ENCODE data around the gene AFAP1. TPM values are rescaled to one million over a fixed set of nuclear protein-coding genes. Genes with fewer than 3 reads are reported as not detected.

Gene AFAP1
- total RNA-seq, 2 donors from 2014 or later, result 29.7 to 43.9 TPM

DNA sequence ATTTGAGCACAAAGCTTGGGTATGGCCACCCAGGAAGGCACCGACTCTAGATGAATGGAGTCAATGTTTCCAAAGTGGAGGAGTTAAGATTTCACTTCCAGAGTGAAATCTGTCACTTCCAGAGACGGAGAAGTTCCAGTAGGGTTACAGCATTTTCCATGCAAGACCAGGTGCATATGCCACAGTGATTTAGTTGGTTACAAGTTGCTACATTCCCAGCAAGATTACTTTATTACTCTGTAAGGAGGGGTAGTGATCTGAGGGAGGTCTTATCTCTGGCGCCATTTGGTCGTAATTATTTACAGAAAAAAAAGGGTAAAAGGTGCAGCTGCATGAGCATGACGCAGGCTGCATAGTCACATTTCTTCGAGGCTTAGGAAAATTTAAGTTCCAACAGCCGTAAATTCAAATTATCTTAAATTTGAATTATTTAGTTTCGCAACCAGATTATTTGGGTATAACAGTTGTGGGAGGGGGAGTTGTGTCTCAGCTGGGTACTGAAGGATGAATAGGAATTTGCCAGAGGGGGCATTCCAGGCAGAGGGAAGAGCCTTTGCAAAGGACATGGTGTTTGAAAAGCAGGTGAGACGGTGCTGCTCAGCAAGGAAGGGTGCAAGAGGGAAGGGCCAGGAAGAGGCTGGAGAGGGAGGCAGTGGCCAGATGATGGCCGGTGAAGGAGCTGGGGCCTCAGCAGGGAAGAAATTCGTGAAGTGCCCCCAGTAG lies 17.4 kb upstream of the AFAP1 start:
- Histone ChIP-seq H3K9me3 (no peaks in the 10 kb centered on the region), H3K9ac (ENCODE audit: low read depth in 2 of 2, low read length in 2 of 2) (peak overlapping the region in 1 of 2 donors; percentile 31), H3K27me3 (no peaks in the 10 kb centered on the region), H3K4me3 (no peak overlapping the region), H3K4me1 (peaks cover 4% of the 10 kb centered on the region), H3K36me3 (no peaks in the 10 kb centered on the region), H3K27ac (peak overlapping the region; percentile 34)
- intact Hi-C loops (cut with DNase I), result no loop called here
- no peak for TF ChIP-seq CTCF (IDR thresholded peaks at IDR 0.05)
- no peak for DNase-seq

DNA sequence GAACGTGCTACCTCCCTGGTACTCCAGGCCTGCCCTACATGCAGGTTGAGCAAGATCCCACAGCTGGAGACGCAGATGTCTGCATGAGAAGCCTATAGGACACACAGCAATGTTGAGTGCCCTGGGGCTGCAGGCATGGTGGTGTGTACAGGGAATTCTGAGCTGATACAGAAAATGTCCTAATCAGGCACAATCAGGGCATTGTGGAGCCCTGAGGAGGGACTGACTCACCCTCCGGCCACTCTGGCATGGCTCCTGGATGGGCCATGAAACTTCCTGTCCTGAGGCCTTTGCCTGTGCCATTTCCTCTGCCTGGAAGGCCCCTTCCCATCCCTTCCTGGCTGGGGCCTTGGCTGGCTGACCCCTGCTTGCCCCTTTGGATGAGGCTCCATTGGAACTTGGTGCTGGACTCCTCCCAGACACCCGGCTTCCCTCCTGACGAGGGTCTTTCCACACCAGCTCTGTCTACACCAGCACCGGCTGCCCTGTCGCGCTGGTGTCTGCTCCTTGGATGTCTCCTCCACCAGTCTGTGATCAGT lies 16.7 kb upstream of the AFAP1 start:
- Histone ChIP-seq H3K4me3 (no peak overlapping the region), H3K36me3 (no peaks in the 10 kb centered on the region), H3K27ac (peak overlapping the region; percentile 34), H3K4me1 (peaks cover 4% of the 10 kb centered on the region), H3K27me3 (no peaks in the 10 kb centered on the region), H3K9me3 (no peaks in the 10 kb centered on the region), H3K9ac (ENCODE audit: low read depth in 2 of 2, low read length in 2 of 2) (peak overlapping the region in 1 of 2 donors; percentile 16)
- DNase-seq, result no peak
- intact Hi-C loops (cut with DNase I), result no loop called here
- no peak for TF ChIP-seq CTCF (IDR thresholded peaks at IDR 0.05)

- Histone ChIP-seq H3K4me1 (peaks cover 4% of the 10 kb centered on the region), H3K36me3 (no peaks in the 10 kb centered on the region), H3K27ac (no peak overlapping the region), H3K9ac (ENCODE audit: low read depth in 2 of 2, low read length in 2 of 2) (no peak overlapping the region), H3K4me3 (no peak overlapping the region), H3K27me3 (no peaks in the 10 kb centered on the region), H3K9me3 (no peaks in the 10 kb centered on the region)
- no peak for DNase-seq
- TF ChIP-seq CTCF (IDR thresholded peaks at IDR 0.05), result no peak
- intact Hi-C loops (cut with DNase I), result no loop called here
Measured at GRCh38 chr4:7955393-7955792, 15.7 kb upstream of the AFAP1 start.

- H3K9ac ChIP-seq (ENCODE audit: low read depth in 2 of 2, low read length in 2 of 2), result no peak overlapping the region
- no peaks in the 10 kb centered on the region for H3K36me3 ChIP-seq
- no peaks in the 10 kb centered on the region for H3K27me3 ChIP-seq
- H3K4me1 ChIP-seq, result peaks cover 4% of the 10 kb centered on the region
- intact Hi-C loops (cut with DNase I), result no loop called here
- H3K9me3 ChIP-seq, result no peaks in the 10 kb centered on the region
- no peak for DNase-seq
- no peak for TF ChIP-seq CTCF (IDR thresholded peaks at IDR 0.05)
- H3K4me3 ChIP-seq, result no peak overlapping the region
- no peak overlapping the region for H3K27ac ChIP-seq
Measured at GRCh38 chr4:7952615-7953014, 13.0 kb upstream of the AFAP1 start.

- TF ChIP-seq CTCF (IDR thresholded peaks at IDR 0.05), result no peak
- H3K9me3 ChIP-seq, result no peaks in the 10 kb centered on the region
Measured at GRCh38 chr4:7950301-7951092, 10.8 kb upstream of the AFAP1 start.

More at GRCh38 chr4:7950301-7951092, 10.8 kb upstream of the AFAP1 start:
- DNase-seq, result no peak
- H3K4me3 ChIP-seq, result no peak overlapping the region
- H3K36me3 ChIP-seq, result no peaks in the 10 kb centered on the region
- no peaks in the 10 kb centered on the region for H3K4me1 ChIP-seq
- H3K27ac ChIP-seq, result no peak overlapping the region
- H3K27me3 ChIP-seq, result no peaks in the 10 kb centered on the region
- intact Hi-C loops (cut with DNase I), result no loop called here
- H3K9ac ChIP-seq (ENCODE audit: low read depth in 2 of 2, low read length in 2 of 2), result no peak overlapping the region

All from colonic mucosa (tissue), 4 donors.